Natural killer cell treated with Interleukin-12 subunit alpha and Interleukin-12 subunit beta and Interleukin-15 and Interleukin-18, amount 100 ng/mL, for 72 hours (primary cell): ENCODE data around the gene CECR2. TPM values are rescaled to one million over a fixed set of nuclear protein-coding genes. Genes with fewer than 3 reads are reported as not detected.
"Not testable (repeated sequence)": the region's sequence is repeated elsewhere in the genome, so short reads cannot be mapped to it uniquely, and the experiment has no call there.

Experiments used
- ATAC-seq, 2 donors: fragments of 150-1000 bp; cut with Tn5 transposase in 1 of 2; sonication (Bioruptor Pico), chemical (Tn5 transposase) in 1 of 2; 2 replicates each; pipeline ENCODE4 v1.10.0; 2021
- DNase-seq: peaks from one replicate; pipeline ENCODE4 v3.0.0; 2022; ENCODE audit warnings: low spot score
- H3K27ac Mint-ChIP-seq, 2 donors: 1 replicate in 1 of 2; 2 replicates in 1 of 2; pipeline ENCODE4 v1.8.0; 2022; ENCODE audit warnings: mixed read lengths in 2 of 2, mild to moderate bottlenecking in 1 of 2, moderate library complexity in 1 of 2
- H3K27me3 Mint-ChIP-seq, 2 donors: 1 replicate in 1 of 2; 2 replicates in 1 of 2; pipeline ENCODE4 v1.8.0; 2022; ENCODE audit warnings: mixed read lengths in 2 of 2
- H3K36me3 Mint-ChIP-seq: one replicate; pipeline ENCODE4 v1.8.0; 2022; ENCODE audit warnings: mixed read lengths
- H3K4me1 Mint-ChIP-seq, 2 donors: 1 replicate in 1 of 2; 2 replicates in 1 of 2; pipeline ENCODE4 v1.8.0; 2022; ENCODE audit warnings: low read depth in 2 of 2, mixed read lengths in 2 of 2, mild to moderate bottlenecking in 1 of 2
- H3K4me3 Mint-ChIP-seq: one replicate; pipeline ENCODE4 v1.8.0; 2022; ENCODE audit warnings: mixed read lengths
- H3K9me3 Mint-ChIP-seq: 2 replicates; pipeline ENCODE4 v1.8.0; 2022; ENCODE audit warnings: mixed read lengths
- total RNA-seq, 2 donors: library from RNA; stranded (reverse); gene quantifications; one replicate each; pipeline ENCODE4 v1.2.3, GENCODE V29; 2022

The CECR2 gene
- total RNA-seq, 2 donors from 2014 or later = not detected

GRCh38 chr22:17548010-17548755 is 178.9 kb downstream of the CECR2 start:
- H3K27ac Mint-ChIP-seq = no peak overlapping the region
- H3K27me3 Mint-ChIP-seq = peaks cover 2 to 5% of the 10 kb centered on the region in 2 donors
- ATAC-seq (peak in 1 of 2 donors; percentile 41), DNase-seq (no peak)
- no peaks in the 10 kb centered on the region for H3K4me1 Mint-ChIP-seq
- H3K9me3 Mint-ChIP-seq = no peaks in the 10 kb centered on the region
- H3K4me3 Mint-ChIP-seq = no peak overlapping the region
- no peaks in the 10 kb centered on the region for H3K36me3 Mint-ChIP-seq

GRCh38 chr22:17548756-17549035 is 179.4 kb downstream of the CECR2 start:
- Mint-ChIP-seq H3K4me3 (no peak overlapping the region), H3K27ac (no peak overlapping the region), H3K9me3 (no peaks in the 10 kb centered on the region), H3K4me1 (no peaks in the 10 kb centered on the region), H3K27me3 (peaks cover 2 to 5% of the 10 kb centered on the region in 2 donors), H3K36me3 (no peaks in the 10 kb centered on the region)
- no peak for DNase-seq
- ATAC-seq = no peak

GRCh38 chr22:17549183-17549582 is 179.9 kb downstream of the CECR2 start:
- H3K4me1 Mint-ChIP-seq = no peaks in the 10 kb centered on the region
- DNase-seq (no peak), ATAC-seq (peak in 1 of 2 donors; percentile 29)
- no peak overlapping the region for H3K4me3 Mint-ChIP-seq
- H3K36me3 Mint-ChIP-seq = no peaks in the 10 kb centered on the region
- peaks cover 2 to 5% of the 10 kb centered on the region in 2 donors for H3K27me3 Mint-ChIP-seq
- no peaks in the 10 kb centered on the region for H3K9me3 Mint-ChIP-seq
- no peak overlapping the region for H3K27ac Mint-ChIP-seq

GRCh38 chr22:17549655-17550054 is 180.4 kb downstream of the CECR2 start:
- DNase-seq (no peak), ATAC-seq (no peak)
- no peaks in the 10 kb centered on the region for H3K4me1 Mint-ChIP-seq
- no peaks in the 10 kb centered on the region for H3K36me3 Mint-ChIP-seq
- no peaks in the 10 kb centered on the region for H3K9me3 Mint-ChIP-seq
- H3K27me3 Mint-ChIP-seq = peaks cover 2 to 5% of the 10 kb centered on the region in 2 donors
- H3K4me3 Mint-ChIP-seq = no peak overlapping the region
- H3K27ac Mint-ChIP-seq = no peak overlapping the region

- Mint-ChIP-seq H3K4me1 (no peaks in the 10 kb centered on the region), H3K36me3 (no peaks in the 10 kb centered on the region), H3K27me3 (peaks cover 2 to 5% of the 10 kb centered on the region in 2 donors), H3K9me3 (no peaks in the 10 kb centered on the region), H3K4me3 (no peak overlapping the region), H3K27ac (no peak overlapping the region)
- ATAC-seq (no peak), DNase-seq (no peak)
Observed at GRCh38 chr22:17552737-17553136, 183.5 kb downstream of the CECR2 start.

GRCh38 chr22:17554814-17555213 is 185.6 kb downstream of the CECR2 start:
- H3K9me3 Mint-ChIP-seq = no peaks in the 10 kb centered on the region
- H3K4me1 Mint-ChIP-seq = no peaks in the 10 kb centered on the region
- no peak overlapping the region for H3K27ac Mint-ChIP-seq
- H3K27me3 Mint-ChIP-seq = peaks cover 2 to 5% of the 10 kb centered on the region in 2 donors
- no peaks in the 10 kb centered on the region for H3K36me3 Mint-ChIP-seq
- H3K4me3 Mint-ChIP-seq = no peak overlapping the region
- peak in 1 of 2 donors; percentile 33 for ATAC-seq
- no peak for DNase-seq

GRCh38 chr22:17559188-17559587 is 189.9 kb downstream of the CECR2 start:
- Mint-ChIP-seq H3K9me3 (no peaks in the 10 kb centered on the region), H3K27ac (no peak overlapping the region), H3K36me3 (no peaks in the 10 kb centered on the region), H3K4me3 (no peak overlapping the region), H3K27me3 (peaks cover 0 to 4% of the 10 kb centered on the region in 2 donors), H3K4me1 (no peaks in the 10 kb centered on the region)
- DNase-seq (peak; percentile 3), ATAC-seq (no peak)

- no peaks in the 10 kb centered on the region for H3K9me3 Mint-ChIP-seq
- ATAC-seq (no peak), DNase-seq (peak; percentile 32)
- H3K27me3 Mint-ChIP-seq = peaks cover 0 to 6% of the 10 kb centered on the region in 2 donors
- H3K4me3 Mint-ChIP-seq = no peak within 1 kb of the TSS
- H3K27ac Mint-ChIP-seq = no peak within 1 kb of the TSS
- H3K4me1 Mint-ChIP-seq = no peaks in the 10 kb centered on the region
- no peaks in the 10 kb centered on the region for H3K36me3 Mint-ChIP-seq
Observed at GRCh38 chr22:17562906-17563870, 193.9 kb downstream of the CECR2 start, which contains the start of gene SLC25A18. TSS of gene SLC25A18 (plus strand) at chr22:17563498. CDS start at chr22:17579945, 16,447 bp downstream.

- H3K27me3 Mint-ChIP-seq = peaks cover 0 to 5% of the 10 kb centered on the region in 2 donors
- H3K4me3 Mint-ChIP-seq = no peak overlapping the region
Observed at GRCh38 chr22:17563936-17564391, 194.7 kb downstream of the CECR2 start.

GRCh38 chr22:17566016-17566687 is 196.9 kb downstream of the CECR2 start:
- H3K4me3 Mint-ChIP-seq, H3K27me3 Mint-ChIP-seq, H3K4me1 Mint-ChIP-seq, H3K36me3 Mint-ChIP-seq, H3K27ac Mint-ChIP-seq, ATAC-seq, H3K9me3 Mint-ChIP-seq: not testable (repeated sequence)
- DNase-seq = peak; percentile 29

More at GRCh38 chr22:17563936-17564391, 194.7 kb downstream of the CECR2 start:
- Mint-ChIP-seq H3K36me3 (no peaks in the 10 kb centered on the region), H3K27ac (no peak overlapping the region), H3K4me1 (no peaks in the 10 kb centered on the region), H3K9me3 (no peaks in the 10 kb centered on the region)
- DNase-seq (peak; percentile 1), ATAC-seq (no peak)

- Mint-ChIP-seq H3K36me3 (no peaks in the 10 kb centered on the region), H3K4me3 (no peak overlapping the region), H3K9me3 (no peaks in the 10 kb centered on the region), H3K27me3 (peaks cover 9% of the 10 kb centered on the region in 2 donors), H3K4me1 (no peaks in the 10 kb centered on the region), H3K27ac (no peak overlapping the region)
- ATAC-seq = no peak
- peak; percentile 32 for DNase-seq
Observed at GRCh38 chr22:17566776-17567175, 197.5 kb downstream of the CECR2 start.

- no peak for ATAC-seq
Observed at GRCh38 chr22:17569971-17570511, 200.8 kb downstream of the CECR2 start.

GRCh38 chr22:17570851-17571631 is 201.8 kb downstream of the CECR2 start:
- DNase-seq = peak; percentile 22
- Mint-ChIP-seq H3K4me3 (no peak overlapping the region), H3K27me3 (peaks cover 7 to 9% of the 10 kb centered on the region in 2 donors), H3K4me1 (no peaks in the 10 kb centered on the region), H3K27ac (no peak overlapping the region), H3K36me3 (no peaks in the 10 kb centered on the region), H3K9me3 (no peaks in the 10 kb centered on the region)
- no peak for ATAC-seq

More at GRCh38 chr22:17569971-17570511, 200.8 kb downstream of the CECR2 start:
- Mint-ChIP-seq H3K9me3 (no peaks in the 10 kb centered on the region), H3K36me3 (no peaks in the 10 kb centered on the region), H3K27ac (no peak overlapping the region), H3K4me1 (no peaks in the 10 kb centered on the region), H3K27me3 (peaks cover 7 to 9% of the 10 kb centered on the region in 2 donors), H3K4me3 (no peak overlapping the region)
- peak; percentile 25 for DNase-seq
